Small intestine (tissue), 7 donors: ENCODE measurements around the gene ZNF23. TPM values are rescaled to one million over a fixed set of nuclear protein-coding genes. Genes with fewer than 3 reads are reported as not detected.

ENCODE experiments used
- DNase-seq, 2 donors: peaks; one replicate each; pipeline versions ENCODE4 v3.0.0 to v3.0.0-alpha.2; 2013
- FAIRE-seq: peaks from 2 replicates; lab custom pipeline; 2012; peaks lifted over from hg19 to GRCh38; lab: Jason Lieb, UNC
- H3K27ac ChIP-seq, 3 donors: one replicate each; pipeline ENCODE4 v1.5.1; 2013; ENCODE audit warnings: low read length in 2 of 3, mild to moderate bottlenecking in 2 of 3, control low read depth in 1 of 3, inconsistent platforms in 1 of 3, low read depth in 1 of 3, moderate library complexity in 1 of 3
- H3K27me3 ChIP-seq, 3 donors: one replicate each; pipeline ENCODE4 v1.6.1; 2013; ENCODE audit warnings: low read length in 3 of 3, inconsistent platforms in 1 of 3; ENCODE audit not compliant: control insufficient read depth in 3 of 3, insufficient read depth in 3 of 3
- H3K36me3 ChIP-seq, 3 donors: one replicate each; pipeline ENCODE4 v1.6.1; 2013; ENCODE audit warnings: low read length in 3 of 3, inconsistent platforms in 1 of 3, low read depth in 1 of 3, mild to moderate bottlenecking in 1 of 3, moderate library complexity in 1 of 3; ENCODE audit not compliant: control insufficient read depth in 3 of 3, insufficient read depth in 2 of 3
- H3K4me1 ChIP-seq, 3 donors: one replicate each; pipeline ENCODE4 v1.6.1; 2013; ENCODE audit warnings: low read length in 2 of 3, inconsistent platforms in 1 of 3, low read depth in 1 of 3, mild to moderate bottlenecking in 1 of 3, moderate library complexity in 1 of 3; ENCODE audit not compliant: control insufficient read depth in 3 of 3, insufficient read depth in 2 of 3
- H3K4me3 ChIP-seq, 3 donors: one replicate each; pipeline ENCODE4 v1.5.1; 2013; ENCODE audit warnings: low read length in 3 of 3, control low read depth in 1 of 3, inconsistent platforms in 1 of 3, low read depth in 1 of 3, mild to moderate bottlenecking in 1 of 3, moderate library complexity in 1 of 3
- H3K9me3 ChIP-seq, 2 donors: one replicate each; pipeline ENCODE4 v1.6.1; 2013; ENCODE audit warnings: low read depth in 1 of 2, low read length in 1 of 2; ENCODE audit not compliant: control insufficient read depth in 2 of 2, insufficient read depth in 1 of 2
- WGBS, 3 donors: extraction: QIAGEN DNeasy Blood & Tissue Kit; methylation state at CpG; one replicate each; pipeline ENCODE4 v1.1.7; 2013; 5-methylcytosine and 5-hydroxymethylcytosine counted together
- polyA plus RNA-seq, 4 donors: library from polyadenylated mRNA; stranded (reverse) in 3 of 4; unstranded in 1 of 4; fragments of 200-250 nt in 3 of 4; fragments of 120-200 nt in 1 of 4; gene quantifications; one replicate each; pipeline versions ENCODE4 v1.2.1 to v1.2.3, GENCODE V29; 2013
- donor health status: healthy with polysubstance abuse.
- donor health status: control.
- donor health status: control.
- donor health status: Bipolar disorder and iron deficiency.
- donor health status: healthy.

Gene ZNF23
- polyA plus RNA-seq, 4 donors = 3.5 to 10.8 (median 4.9) TPM

DNA sequence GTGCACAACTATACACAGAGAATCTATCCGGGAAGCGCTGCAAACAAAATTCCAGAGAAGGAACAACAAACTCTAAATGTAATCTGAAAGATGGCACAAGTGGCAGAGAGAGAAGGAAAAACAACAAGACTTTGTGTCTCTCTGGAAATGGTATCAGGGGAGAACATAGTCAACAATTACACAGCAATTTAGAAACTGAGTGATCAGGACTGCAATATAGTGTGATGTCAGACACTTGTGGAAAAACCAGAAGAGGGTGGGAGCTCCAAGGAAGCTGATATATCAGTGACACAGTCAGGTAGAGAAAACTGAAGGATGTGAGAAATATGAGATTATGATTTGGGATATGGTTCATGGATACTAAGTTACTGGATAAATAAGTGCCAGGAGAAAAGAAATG is 18.9 kb upstream of the ZNF23 start:
- Histone ChIP-seq H3K4me3 (no peak overlapping the region), H3K9me3 (no peaks in the 10 kb centered on the region), H3K36me3 (peaks cover 0 to 8% (median 8%) of the 10 kb centered on the region in 3 donors), H3K27ac (no peak overlapping the region), H3K27me3 (no peaks in the 10 kb centered on the region), H3K4me1 (peaks cover 0 to 5% (median 0%) of the 10 kb centered on the region in 3 donors)
- WGBS, 3 donors = 96 to 99% (median 96%) methylated on average over 2 of the region's 2 CpGs
- DNase-seq (no peak), FAIRE-seq (no peak)

DNA sequence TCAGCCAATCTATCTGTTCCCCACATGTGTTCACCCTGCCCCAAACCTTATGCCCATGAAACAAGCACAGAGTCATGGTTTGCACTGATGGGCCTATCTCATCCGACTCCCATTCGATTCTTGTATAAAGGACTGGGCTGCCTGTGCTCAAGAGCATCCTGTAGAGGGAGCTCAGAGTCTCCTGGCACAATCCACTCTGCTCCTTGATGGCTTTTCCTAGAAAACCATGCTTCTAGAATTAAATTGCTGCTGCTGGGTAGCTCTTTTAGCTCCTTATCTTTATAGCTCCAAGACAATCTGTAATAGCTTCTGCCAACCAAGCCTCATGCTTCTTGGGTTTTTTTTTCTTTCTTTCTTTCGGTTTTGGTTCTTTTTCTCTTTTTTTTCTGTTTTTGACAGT is 17.4 kb upstream of the ZNF23 start:
- Histone ChIP-seq H3K27me3 (no peaks in the 10 kb centered on the region), H3K36me3 (peaks cover 2 to 8% (median 8%) of the 10 kb centered on the region in 3 donors), H3K9me3 (no peaks in the 10 kb centered on the region), H3K4me1 (peaks cover 0 to 5% (median 0%) of the 10 kb centered on the region in 3 donors), H3K4me3 (no peak overlapping the region), H3K27ac (no peak overlapping the region)
- 22 to 43% (median 30%) methylated on average over 3 of the region's 3 CpGs for WGBS, 3 donors
- no peak for FAIRE-seq
- peak; percentile 32 to 61 for DNase-seq

DNA sequence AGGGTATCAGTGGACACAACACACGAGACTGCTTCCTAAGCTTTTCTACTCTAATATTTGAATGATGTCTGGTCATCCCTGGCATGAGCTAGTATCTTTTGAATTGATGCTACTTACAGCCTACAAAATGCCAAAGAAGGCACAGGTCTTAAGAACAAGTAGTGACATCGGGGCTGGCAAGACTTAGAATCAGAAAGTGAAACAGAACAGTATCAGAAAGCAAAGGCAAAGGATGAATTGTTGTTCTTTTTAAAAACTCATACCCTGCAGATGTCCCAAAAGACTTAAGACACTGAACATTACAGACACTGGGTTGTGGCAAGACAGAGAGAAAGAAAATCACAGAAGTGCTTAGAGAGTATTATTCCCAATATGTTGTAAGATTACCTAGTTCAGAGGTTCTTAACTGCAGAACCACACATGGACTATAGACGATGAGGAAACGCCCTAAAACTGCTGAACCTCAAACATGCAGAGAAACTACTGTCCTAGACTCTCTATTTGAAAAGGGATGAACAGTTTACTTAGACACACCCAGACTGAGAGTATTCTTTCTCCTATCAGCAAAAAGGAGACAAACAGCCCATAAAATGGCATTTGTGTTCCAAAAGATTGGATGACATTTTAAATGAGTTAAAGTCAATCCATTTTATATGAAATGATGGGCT is 14.5 kb upstream of the ZNF23 start:
- 87 to 92% (median 90%) methylated on average over 4 of the region's 4 CpGs for WGBS, 3 donors
- no peak for FAIRE-seq
- Histone ChIP-seq H3K27me3 (no peaks in the 10 kb centered on the region), H3K9me3 (no peaks in the 10 kb centered on the region), H3K4me1 (no peaks in the 10 kb centered on the region), H3K27ac (no peak overlapping the region), H3K36me3 (peaks cover 2 to 11% (median 8%) of the 10 kb centered on the region in 3 donors), H3K4me3 (no peak overlapping the region)
- DNase-seq = no peak

DNA sequence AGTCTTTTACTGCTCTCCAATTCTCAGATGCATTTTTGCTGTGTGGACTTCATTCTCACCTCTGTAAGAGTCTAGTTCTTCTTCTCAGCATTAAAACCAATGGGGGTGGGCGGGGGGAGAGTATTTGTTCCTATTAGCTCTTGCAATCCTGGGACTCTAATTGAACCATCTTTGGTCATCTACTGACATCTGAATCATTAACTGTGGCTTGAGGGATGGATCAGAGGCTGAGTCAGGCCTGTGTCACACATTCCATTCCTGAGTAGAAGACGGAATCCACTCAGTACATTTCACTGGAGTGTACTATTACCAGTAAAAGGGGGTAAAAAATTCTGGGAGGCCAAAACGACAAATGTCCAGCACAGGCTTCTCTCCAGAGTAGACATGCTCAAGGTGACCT is 12.8 kb upstream of the ZNF23 start:
- FAIRE-seq (no peak), DNase-seq (no peak)
- Histone ChIP-seq H3K4me3 (no peak overlapping the region), H3K9me3 (no peaks in the 10 kb centered on the region), H3K27ac (no peak overlapping the region), H3K36me3 (peaks cover 2 to 11% (median 8%) of the 10 kb centered on the region in 3 donors), H3K27me3 (no peaks in the 10 kb centered on the region), H3K4me1 (no peaks in the 10 kb centered on the region)
- WGBS, 3 donors = 93 to 94% (median 93%) methylated on average over 3 of the region's 3 CpGs

DNA sequence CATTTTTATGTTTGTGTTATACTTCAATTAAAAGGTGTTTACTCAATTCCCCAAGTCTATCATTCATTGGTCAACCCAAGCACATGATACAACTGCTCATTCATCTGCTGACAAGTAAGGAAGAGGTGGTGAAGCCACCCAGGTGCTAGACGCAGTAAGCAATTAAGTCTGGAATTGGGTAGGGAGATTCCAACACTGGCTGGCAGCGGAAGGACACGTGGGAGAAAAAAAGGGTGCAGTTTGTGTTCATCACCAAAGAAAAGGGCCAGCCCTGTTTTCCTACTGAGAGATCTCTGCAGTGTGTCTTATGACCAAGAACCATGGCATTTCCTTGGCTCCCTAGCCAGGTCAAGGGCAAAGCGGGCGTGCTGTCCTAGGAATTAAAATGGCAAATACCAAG is 11.8 kb upstream of the ZNF23 start:
- FAIRE-seq = no peak
- H3K27me3 ChIP-seq = no peaks in the 10 kb centered on the region
- H3K27ac ChIP-seq = no peak overlapping the region
- no peaks in the 10 kb centered on the region for H3K4me1 ChIP-seq
- 90 to 99% (median 93%) methylated on average over 5 of the region's 5 CpGs for whole genome bisulfite sequencing, 3 donors
- no peak for DNase-seq
- peaks cover 2 to 10% (median 8%) of the 10 kb centered on the region in 3 donors for H3K36me3 ChIP-seq
- H3K4me3 ChIP-seq = no peak overlapping the region
- H3K9me3 ChIP-seq = no peaks in the 10 kb centered on the region

DNA sequence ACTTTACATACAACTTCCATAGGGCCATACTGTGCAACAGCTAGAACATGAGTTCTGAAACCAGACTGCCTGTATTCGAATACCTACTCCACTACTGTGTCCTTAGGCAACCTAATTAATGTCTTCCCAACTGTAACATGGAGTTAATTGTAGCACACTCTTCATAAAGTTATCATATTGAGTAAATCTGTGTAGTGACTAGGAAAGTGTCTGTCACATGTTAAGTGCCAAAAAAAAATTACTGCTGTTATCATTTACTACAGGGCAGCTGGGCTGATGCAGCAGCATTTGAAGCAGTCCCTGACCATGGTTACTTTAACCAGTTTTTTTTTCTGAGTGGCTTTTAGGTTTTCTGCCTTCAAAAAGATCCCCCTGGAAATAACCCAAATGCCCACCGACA is 10.9 kb upstream of the ZNF23 start:
- no peak overlapping the region for H3K27ac ChIP-seq

DNA sequence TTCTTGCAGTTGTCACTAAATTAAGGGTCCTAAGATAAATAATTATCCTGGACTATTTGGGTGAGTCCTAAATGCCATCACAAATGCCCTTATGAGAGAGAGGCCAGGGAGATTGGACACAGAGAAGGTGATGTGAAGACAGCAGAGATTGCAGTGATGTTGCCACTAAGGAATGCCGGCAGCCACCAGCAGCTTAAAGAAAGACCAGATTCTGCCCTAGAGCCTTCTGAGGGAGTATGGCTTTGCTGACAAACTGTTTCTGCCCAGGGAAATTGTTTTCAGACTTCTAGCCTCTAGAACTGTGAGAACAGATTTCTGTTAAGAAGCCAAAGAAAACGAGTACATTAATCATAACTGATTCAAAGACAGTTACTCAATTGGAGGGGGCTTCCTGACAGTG is 10.0 kb upstream of the ZNF23 start:
- Histone ChIP-seq H3K4me1 (no peaks in the 10 kb centered on the region), H3K9me3 (no peaks in the 10 kb centered on the region), H3K27ac (no peak overlapping the region), H3K36me3 (peaks cover 2 to 5% (median 3%) of the 10 kb centered on the region in 3 donors), H3K27me3 (no peaks in the 10 kb centered on the region), H3K4me3 (no peak overlapping the region)
- WGBS, 3 donors = 75 to 83% (median 79%) methylated on average over 2 of the region's 2 CpGs
- no peak for FAIRE-seq
- DNase-seq = no peak

More for the DNA sequence above, 10.9 kb upstream of the ZNF23 start:
- H3K36me3 ChIP-seq = peaks cover 2 to 8% (median 3%) of the 10 kb centered on the region in 3 donors
- no peaks in the 10 kb centered on the region for H3K9me3 ChIP-seq
- 92 to 97% (median 97%) methylated on average over 2 of the region's 2 CpGs for WGBS, 3 donors
- DNase-seq (no peak), FAIRE-seq (no peak)
- H3K27me3 ChIP-seq = no peaks in the 10 kb centered on the region
- no peak overlapping the region for H3K4me3 ChIP-seq
- no peaks in the 10 kb centered on the region for H3K4me1 ChIP-seq

DNA sequence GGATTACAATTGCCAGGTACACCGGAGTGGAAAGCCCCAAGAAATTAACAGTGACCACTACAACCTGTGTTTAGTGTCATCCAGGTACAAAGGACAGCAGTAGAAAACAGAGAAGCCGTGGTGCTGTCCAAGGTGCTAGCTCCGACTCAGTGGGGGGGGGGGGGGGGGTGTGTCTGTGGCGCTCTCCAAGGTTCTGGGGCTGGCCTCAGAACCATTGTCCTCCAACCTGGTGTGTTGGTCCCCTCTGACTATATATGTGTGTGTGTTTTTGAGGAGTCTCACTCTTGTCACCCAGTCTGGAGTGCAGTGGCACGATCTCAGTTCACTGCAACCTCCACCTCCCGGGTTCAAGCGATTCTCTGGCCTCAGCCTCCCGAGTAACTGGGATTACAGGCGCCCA is 5.8 kb upstream of the ZNF23 start:
- FAIRE-seq = no peak
- Histone ChIP-seq H3K4me3 (no peak overlapping the region), H3K9me3 (no peaks in the 10 kb centered on the region), H3K27me3 (no peaks in the 10 kb centered on the region), H3K27ac (no peak overlapping the region), H3K4me1 (no peaks in the 10 kb centered on the region), H3K36me3 (no peaks in the 10 kb centered on the region)
- 29 to 35% (median 31%) methylated on average over 9 of the region's 9 CpGs for whole genome bisulfite sequencing, 3 donors
- peak; percentile 26 to 66 for DNase-seq

DNA sequence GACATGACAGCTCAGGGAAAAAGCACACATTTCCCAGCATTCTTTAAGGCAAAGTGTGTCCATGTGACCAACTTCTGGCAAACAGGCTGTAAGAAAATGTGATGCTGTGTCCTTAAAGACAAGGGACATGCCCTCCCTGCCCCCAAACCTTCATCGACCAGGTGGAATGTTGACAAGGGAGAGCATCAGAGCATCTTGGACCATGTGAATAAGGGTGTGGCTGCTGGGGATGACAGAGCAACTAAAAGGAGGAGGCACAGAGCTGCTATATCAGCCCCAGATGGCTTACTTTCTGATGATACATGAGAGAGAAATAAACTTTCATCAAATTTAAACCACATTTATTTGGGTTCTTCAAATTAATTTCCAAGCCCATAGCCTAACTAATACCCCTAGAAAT is 2.2 kb upstream of the ZNF23 start:
- WGBS, 3 donors = 42 to 60% (median 47%) methylated on average over 1 of the region's 1 CpG
- FAIRE-seq (no peak), DNase-seq (no peak)
- Histone ChIP-seq H3K27me3 (no peaks in the 10 kb centered on the region), H3K4me3 (no peak overlapping the region), H3K36me3 (no peaks in the 10 kb centered on the region), H3K9me3 (no peaks in the 10 kb centered on the region), H3K4me1 (no peaks in the 10 kb centered on the region), H3K27ac (no peak overlapping the region)
